Posterior cingulate gyrus (tissue), 11 donors: ENCODE measurements around the gene DGCR6L.
"Not testable (repeated sequence)": the region's sequence is repeated elsewhere in the genome, so short reads cannot be mapped to it uniquely, and the experiment has no call there.

Source experiments
- DNase-seq, 10 donors: peaks; one replicate each; pipeline versions ENCODE4 v3.0.0 to v3.0.0-alpha.2; 2020 to 2021; ENCODE audit warnings: mixed read lengths in 3 of 10
- intact Hi-C: fragments of 100-400 bp; cut with DNase I; formaldehyde crosslinking; loops from one replicate; pipeline ENCODE4 v1.15.1; 2023

DGCR6L gene

DNA sequence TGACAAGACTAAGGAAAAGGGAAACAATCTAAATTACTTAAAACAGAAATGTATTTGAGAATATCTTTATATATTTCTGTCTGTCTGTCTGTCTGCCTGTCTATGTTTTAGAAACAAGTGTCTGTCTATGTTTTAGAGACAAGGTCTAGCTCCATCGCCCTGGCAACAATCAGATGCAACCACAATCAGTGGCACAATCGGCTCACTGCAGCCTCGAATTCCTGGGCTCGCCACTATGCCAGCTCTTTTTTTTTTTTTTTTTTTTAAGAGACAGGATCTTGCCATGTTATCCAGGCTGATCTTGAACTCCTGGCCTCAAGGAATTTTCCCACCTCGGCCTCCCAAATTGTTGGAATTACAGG is 8.7 kb upstream of the DGCR6L start:
- intact Hi-C loops = not testable (repeated sequence)
- DNase-seq = peak in 1 of 10 donors; percentile 12

DNA sequence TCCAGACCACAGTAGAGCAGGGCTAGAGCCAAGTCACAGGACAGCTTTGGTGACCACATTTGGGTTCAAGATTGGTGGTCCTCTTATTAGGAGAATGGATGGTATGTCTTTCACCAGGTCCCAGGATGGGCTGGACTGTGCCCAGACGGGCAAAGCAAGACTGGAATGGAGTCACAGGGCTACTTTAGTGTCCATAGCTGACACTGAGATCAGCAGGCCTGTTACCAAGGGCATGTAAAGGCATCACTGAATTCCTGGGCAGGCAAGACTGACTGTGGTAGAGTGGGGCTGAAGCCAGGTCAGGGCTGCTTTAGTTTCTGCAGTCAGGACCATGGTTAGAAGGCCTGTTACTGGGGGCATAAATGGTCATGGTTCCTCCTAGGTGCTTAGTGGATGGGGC is 6.1 kb upstream of the DGCR6L start:
- intact Hi-C loops, DNase-seq: not testable (repeated sequence)

DNA sequence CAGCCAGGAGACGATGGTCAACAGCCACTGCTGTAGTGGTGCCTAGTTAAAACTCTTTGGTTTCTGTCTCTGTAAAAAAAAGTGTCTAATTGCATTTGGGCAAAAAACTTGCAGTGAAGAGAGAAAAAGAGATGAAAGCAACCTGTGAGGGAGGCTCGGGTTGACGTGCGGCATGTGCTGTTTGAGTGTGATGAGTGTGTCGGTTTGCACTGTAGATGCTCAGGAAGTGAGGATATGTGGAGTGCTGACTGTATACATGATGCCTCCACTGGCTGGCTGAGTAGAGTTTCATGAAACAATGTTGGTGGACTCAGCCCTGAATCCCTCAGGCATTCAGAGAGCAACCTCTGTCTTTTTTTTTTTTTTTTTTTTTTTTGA is 4.3 kb upstream of the DGCR6L start:
- intact Hi-C loops = no loop called here
- peak in 1 of 10 donors; percentile 2 for DNase-seq

GRCh38 chr22:20321552-20322211 is 1.8 kb upstream of the DGCR6L start:
- intact Hi-C loops = not testable (repeated sequence)

DNA sequence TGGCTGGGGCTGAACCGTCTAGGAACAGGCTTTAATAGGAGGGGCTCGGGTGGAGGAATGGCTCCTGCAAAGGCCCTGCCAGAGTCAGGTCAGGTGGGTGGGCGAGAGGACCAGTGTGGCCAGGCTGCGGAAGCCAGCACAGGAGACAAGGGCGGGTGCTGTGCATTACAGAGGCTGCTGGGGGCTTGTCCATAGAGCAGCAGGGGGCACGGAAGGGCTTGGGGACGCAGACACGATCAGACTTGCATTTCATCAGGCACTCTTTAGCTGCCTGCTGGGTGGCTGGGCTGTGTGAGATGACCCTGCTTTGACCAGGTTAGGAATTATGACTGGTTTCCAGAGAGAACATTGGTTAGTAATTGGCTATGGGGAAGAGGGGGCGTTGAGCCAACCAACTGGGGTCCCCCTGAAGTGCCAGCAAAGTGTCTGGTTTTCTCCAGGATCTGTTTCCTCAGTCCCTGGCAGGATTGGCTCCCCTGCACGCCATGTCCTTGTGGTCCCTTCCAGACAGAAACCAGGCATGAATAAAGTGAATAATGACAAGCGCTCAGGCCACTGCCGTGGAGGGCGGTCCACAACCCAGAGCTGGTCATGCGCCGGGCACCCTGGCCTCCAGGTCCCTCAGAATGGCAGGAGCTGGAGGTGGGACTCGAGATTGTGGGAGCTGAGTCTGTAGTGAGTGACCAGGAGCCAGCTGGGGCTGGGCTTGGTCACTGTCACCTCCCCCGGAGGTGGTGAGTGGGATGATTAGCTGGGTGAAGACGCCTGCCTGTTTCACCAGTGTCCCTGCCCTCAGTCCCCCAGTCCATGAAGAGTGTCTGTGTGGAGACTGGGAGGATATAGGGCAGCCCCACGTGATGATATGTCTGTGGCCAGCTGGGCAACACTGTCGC is 1.0 kb upstream of the DGCR6L start:
- intact Hi-C loops = not testable (repeated sequence)
- DNase-seq = peak in 4 of 10 donors; percentile 13 to 65 (median 45)

More at GRCh38 chr22:20321552-20322211, 1.8 kb upstream of the DGCR6L start:
- DNase-seq = peak in 3 of 10 donors; percentile 25 to 72 (median 39)

DNA sequence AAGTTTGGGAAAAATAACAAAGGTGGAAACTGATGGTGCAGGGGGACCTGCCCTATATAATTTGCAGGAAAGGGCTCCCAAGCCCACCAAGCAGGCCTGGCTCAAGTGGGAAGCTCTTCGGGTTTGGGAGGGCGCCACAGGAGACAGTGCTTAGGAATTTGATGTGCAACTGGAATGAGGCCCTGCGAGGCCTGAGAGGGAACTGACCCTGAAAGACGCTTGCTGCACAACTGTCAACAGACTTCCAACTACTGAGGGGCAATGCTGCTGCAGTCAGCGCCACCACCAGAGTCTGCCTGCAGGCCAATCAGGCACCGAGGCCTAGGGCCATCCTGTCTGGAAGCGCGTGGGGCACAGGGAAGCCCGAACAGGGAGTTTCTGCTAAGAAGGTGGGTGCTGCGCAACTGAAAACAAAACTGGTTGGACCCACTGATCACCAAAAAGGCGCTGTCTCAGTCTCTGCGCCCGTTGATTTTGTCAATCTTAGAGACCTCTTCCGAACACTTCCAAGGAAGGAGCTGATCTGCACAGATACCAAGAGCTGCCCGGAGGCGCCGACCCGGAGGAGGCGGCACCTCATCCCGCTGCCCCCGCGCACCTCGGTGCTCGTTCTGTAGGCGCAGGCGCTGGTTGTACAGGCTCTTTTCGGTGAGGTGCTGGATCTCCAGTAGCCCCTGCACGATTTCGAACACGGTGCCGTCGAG is 667 bp downstream of the DGCR6L start:
- peak in 4 of 10 donors; percentile 16 to 85 (median 85) for DNase-seq
- intact Hi-C loops = no loop called here

- intact Hi-C loops = not testable (repeated sequence)
Measured at GRCh38 chr22:20318043-20318688, 1.7 kb downstream of the DGCR6L start.

GRCh38 chr22:20317402-20318042 is 2.3 kb downstream of the DGCR6L start:
- peak in 4 of 10 donors; percentile 16 to 82 (median 72) for DNase-seq
- intact Hi-C loops = not testable (repeated sequence)

More at GRCh38 chr22:20318043-20318688, 1.7 kb downstream of the DGCR6L start:
- not testable (repeated sequence) for DNase-seq

DNA sequence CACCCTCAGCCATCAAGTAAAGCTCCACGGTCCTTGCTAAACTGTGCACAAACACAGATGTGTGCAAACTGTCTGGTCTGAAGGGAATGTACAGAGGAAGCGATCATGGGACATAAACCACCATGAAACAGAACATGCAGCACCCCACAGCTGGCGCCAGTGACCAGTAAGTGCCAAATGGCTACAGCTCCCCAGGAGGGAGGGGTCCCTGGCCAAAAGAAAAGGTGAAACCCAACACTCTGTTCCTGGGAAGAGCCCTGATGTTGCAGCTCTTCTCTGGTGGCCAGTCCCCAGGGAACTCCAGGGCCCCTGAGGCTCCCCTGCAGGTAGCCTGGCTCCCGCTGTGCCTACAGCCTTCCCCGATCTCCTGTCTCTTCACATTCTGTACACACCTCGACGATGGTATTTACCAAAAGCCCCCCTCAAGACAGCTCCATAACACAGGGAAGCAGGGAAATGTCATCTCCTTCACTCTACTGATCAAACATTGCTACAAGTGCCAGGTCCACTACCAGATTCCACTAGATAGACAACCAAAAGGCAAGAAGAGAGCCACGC is 2.9 kb downstream of the DGCR6L start:
- DNase-seq = peak in 3 of 10 donors; percentile 26 to 53 (median 42)
- intact Hi-C loops = no loop called here

GRCh38 chr22:20316217-20316843 is 3.5 kb downstream of the DGCR6L start:
- intact Hi-C loops = no loop called here
- DNase-seq = peak in 4 of 10 donors; percentile 9 to 68 (median 49)

DNA sequence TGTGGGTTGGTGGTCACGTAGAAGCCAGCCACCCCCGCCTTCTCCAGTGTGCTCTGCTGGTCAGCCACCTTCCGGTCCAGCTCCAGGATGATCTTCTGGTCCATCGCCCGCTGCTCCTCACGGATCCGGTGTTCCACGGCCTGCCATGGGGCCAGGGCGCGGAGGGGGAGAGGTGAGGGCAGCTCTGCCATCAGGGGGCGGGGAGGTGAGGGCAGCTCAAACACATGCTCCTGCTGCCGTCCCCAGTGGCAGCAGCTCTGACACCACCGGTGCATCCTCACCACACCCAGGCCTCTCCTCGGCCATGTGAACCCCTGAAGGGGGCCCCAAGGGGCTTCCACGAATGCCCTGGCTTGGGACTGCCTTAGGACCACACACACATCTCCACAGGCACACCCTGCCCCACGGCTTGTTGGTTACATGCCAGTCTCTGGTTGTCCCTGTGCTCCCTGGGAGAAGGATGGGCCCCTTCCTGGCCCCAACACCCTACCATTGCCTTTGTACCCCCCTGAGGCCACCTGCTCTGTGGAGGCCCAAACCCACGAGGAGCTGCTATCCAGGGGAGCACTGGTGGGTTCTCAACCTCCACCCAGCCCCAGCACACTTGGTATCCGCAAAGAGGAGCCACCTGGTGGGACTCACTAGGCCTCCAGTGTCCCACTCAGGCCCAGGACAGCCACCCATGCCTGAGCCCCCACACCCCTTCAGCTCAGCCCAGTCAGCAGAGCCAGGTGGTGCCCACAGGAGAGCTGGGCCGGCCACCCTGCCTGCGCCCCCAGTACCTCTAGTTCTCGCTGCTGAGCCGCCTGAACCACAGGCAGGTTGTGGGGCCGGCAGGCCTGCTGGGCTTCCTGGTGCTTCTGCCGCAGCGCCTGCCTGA is 4.3 kb downstream of the DGCR6L start:
- intact Hi-C loops = no loop called here
- peak in 4 of 10 donors; percentile 3 to 78 (median 59) for DNase-seq

- intact Hi-C loops = not testable (repeated sequence)
- DNase-seq = peak in 4 of 10 donors; percentile 2 to 58 (median 32)
Measured at GRCh38 chr22:20314741-20315336, 5.0 kb downstream of the DGCR6L start.

GRCh38 chr22:20314206-20314605 is 5.7 kb downstream of the DGCR6L start:
- intact Hi-C loops = not testable (repeated sequence)
- peak in 2 of 10 donors; percentile 22 to 26 for DNase-seq

- intact Hi-C loops = not testable (repeated sequence)
- DNase-seq = peak in 4 of 10 donors; percentile 2 to 66 (median 25)
Measured at GRCh38 chr22:20313306-20314077, 6.4 kb downstream of the DGCR6L start.

GRCh38 chr22:20312396-20313191 is 7.3 kb downstream of the DGCR6L start:
- intact Hi-C loops = no loop called here
- peak in 6 of 10 donors; percentile 4 to 70 (median 24) for DNase-seq
